Measurements from ENCODE around the gene MKRN3.

GRCh38 chr15:23599053-23599452 lies 33.6 kb downstream of the MKRN3 start:
- TF ChIP-seq EP300 (IDR thresholded peaks at IDR 0.05) (no peak), CTCF (IDR thresholded peaks at IDR 0.05) (no peak)

Data from upper lobe of left lung (tissue), 4 donors.